H1 (cell line): Measurements from ENCODE around the gene AP2B1. TPM values are rescaled to one million over a fixed set of nuclear protein-coding genes. Genes with fewer than 3 reads are reported as not detected.

Experiments used
- SIN3A ChIP-seq, 2 experiments: IDR thresholded peaks in 1 of 2; conservative IDR thresholded peaks in 1 of 2; 2 replicates each; pipeline ENCODE4 v1.6.1; 2011 to 2012; ENCODE audit warnings: low read length in 2 of 2, improper control_type of control experiment in 1 of 2, low read depth in 1 of 2, mild to moderate bottlenecking in 1 of 2
- SP2 ChIP-seq: IDR thresholded peaks from 2 replicates; pipeline ENCODE4 v1.6.1; 2012; ENCODE audit warnings: mild to moderate bottlenecking, low read length, inconsistent platforms
- TAF7 ChIP-seq: optimal IDR thresholded peaks from 2 replicates; pipeline ENCODE3; 2011; ENCODE audit warnings: low read depth, mild to moderate bottlenecking, inconsistent platforms, low read length, moderate library complexity, borderline replicate concordance
- polyA plus RNA-seq, 7 experiments: library from polyadenylated mRNA; depleted of rRNA in 3 of 7; stranded (reverse) in 5 of 7; unstranded in 2 of 7; fragments of >200 nt in 5 of 7; fragments of 200-250 nt in 2 of 7; gene quantifications; 1 replicate in 5 of 7; 2 replicates in 1 of 7; 4 replicates in 1 of 7; pipeline versions ENCODE4 v1.2.1 to v1.2.3, GENCODE V29; 2011 to 2013; ENCODE audit warnings: missing spikeins in 2 of 7, mixed read lengths in 2 of 7
- total RNA-seq: library from RNA; stranded (reverse); fragmentation: NEBNext Ultra II Directional; extraction: Animal tissue kit (Norgen Biotek cat#: 25700); gene quantifications from 2 replicates; pipeline ENCODE4 v1.2.1, GENCODE V29; 2021
- TF ChIP-seq, protein P1 (sequence below): fragments of 300-600 bp; sonication (generic); IDR thresholded peaks from 2 replicates; pipeline ENCODE4 v1.7.1; 2012; ENCODE audit warnings: low read length, moderate library complexity, mild to moderate bottlenecking, inconsistent platforms; ENCODE audit not compliant: insufficient replicate concordance
- TF ChIP-seq, protein P2 (sequence below): IDR thresholded peaks from 2 replicates; pipeline ENCODE4 v1.6.1; 2012; ENCODE audit warnings: low read length, inconsistent platforms
- TF ChIP-seq, protein P3 (sequence below): IDR thresholded peaks from 2 replicates; pipeline ENCODE4 v1.6.1; 2012; ENCODE audit warnings: inconsistent platforms

AP2B1 gene
- total and polyA plus RNA-seq, 2 of the 8 experiments (the other 6 are each of a cell fraction or from before 2014, with no cell fraction given): 95.5 to 199 TPM

DNA sequence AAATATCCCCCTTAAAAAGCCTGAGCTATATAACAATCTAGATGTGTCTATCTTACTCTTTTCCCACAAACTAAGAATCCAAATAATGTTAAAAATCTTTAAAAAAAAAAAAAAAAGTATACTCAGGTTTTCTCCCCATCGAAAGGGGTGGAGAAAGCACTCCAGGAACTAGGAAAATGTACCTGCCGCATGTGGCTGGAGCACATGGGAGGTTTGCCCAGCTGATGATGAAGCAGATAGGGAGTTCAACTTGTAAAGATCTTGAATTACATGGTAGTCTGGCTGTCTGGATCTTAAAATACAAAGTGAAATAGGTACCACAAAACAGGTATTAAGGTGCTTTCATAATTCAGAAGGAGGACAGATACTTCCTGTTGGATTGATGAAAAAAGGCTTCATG is 17.7 kb upstream of the AP2B1 start (continued):
- TF ChIP-seq, protein P1, sequence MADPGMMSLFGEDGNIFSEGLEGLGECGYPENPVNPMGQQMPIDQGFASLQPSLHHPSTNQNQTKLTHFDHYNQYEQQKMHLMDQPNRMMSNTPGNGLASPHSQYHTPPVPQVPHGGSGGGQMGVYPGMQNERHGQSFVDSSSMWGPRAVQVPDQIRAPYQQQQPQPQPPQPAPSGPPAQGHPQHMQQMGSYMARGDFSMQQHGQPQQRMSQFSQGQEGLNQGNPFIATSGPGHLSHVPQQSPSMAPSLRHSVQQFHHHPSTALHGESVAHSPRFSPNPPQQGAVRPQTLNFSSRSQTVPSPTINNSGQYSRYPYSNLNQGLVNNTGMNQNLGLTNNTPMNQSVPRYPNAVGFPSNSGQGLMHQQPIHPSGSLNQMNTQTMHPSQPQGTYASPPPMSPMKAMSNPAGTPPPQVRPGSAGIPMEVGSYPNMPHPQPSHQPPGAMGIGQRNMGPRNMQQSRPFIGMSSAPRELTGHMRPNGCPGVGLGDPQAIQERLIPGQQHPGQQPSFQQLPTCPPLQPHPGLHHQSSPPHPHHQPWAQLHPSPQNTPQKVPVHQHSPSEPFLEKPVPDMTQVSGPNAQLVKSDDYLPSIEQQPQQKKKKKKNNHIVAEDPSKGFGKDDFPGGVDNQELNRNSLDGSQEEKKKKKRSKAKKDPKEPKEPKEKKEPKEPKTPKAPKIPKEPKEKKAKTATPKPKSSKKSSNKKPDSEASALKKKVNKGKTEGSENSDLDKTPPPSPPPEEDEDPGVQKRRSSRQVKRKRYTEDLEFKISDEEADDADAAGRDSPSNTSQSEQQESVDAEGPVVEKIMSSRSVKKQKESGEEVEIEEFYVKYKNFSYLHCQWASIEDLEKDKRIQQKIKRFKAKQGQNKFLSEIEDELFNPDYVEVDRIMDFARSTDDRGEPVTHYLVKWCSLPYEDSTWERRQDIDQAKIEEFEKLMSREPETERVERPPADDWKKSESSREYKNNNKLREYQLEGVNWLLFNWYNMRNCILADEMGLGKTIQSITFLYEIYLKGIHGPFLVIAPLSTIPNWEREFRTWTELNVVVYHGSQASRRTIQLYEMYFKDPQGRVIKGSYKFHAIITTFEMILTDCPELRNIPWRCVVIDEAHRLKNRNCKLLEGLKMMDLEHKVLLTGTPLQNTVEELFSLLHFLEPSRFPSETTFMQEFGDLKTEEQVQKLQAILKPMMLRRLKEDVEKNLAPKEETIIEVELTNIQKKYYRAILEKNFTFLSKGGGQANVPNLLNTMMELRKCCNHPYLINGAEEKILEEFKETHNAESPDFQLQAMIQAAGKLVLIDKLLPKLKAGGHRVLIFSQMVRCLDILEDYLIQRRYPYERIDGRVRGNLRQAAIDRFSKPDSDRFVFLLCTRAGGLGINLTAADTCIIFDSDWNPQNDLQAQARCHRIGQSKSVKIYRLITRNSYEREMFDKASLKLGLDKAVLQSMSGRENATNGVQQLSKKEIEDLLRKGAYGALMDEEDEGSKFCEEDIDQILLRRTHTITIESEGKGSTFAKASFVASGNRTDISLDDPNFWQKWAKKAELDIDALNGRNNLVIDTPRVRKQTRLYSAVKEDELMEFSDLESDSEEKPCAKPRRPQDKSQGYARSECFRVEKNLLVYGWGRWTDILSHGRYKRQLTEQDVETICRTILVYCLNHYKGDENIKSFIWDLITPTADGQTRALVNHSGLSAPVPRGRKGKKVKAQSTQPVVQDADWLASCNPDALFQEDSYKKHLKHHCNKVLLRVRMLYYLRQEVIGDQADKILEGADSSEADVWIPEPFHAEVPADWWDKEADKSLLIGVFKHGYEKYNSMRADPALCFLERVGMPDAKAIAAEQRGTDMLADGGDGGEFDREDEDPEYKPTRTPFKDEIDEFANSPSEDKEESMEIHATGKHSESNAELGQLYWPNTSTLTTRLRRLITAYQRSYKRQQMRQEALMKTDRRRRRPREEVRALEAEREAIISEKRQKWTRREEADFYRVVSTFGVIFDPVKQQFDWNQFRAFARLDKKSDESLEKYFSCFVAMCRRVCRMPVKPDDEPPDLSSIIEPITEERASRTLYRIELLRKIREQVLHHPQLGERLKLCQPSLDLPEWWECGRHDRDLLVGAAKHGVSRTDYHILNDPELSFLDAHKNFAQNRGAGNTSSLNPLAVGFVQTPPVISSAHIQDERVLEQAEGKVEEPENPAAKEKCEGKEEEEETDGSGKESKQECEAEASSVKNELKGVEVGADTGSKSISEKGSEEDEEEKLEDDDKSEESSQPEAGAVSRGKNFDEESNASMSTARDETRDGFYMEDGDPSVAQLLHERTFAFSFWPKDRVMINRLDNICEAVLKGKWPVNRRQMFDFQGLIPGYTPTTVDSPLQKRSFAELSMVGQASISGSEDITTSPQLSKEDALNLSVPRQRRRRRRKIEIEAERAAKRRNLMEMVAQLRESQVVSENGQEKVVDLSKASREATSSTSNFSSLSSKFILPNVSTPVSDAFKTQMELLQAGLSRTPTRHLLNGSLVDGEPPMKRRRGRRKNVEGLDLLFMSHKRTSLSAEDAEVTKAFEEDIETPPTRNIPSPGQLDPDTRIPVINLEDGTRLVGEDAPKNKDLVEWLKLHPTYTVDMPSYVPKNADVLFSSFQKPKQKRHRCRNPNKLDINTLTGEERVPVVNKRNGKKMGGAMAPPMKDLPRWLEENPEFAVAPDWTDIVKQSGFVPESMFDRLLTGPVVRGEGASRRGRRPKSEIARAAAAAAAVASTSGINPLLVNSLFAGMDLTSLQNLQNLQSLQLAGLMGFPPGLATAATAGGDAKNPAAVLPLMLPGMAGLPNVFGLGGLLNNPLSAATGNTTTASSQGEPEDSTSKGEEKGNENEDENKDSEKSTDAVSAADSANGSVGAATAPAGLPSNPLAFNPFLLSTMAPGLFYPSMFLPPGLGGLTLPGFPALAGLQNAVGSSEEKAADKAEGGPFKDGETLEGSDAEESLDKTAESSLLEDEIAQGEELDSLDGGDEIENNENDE: no peak
- TF ChIP-seq TAF7: no peak
- TF ChIP-seq, protein P2, sequence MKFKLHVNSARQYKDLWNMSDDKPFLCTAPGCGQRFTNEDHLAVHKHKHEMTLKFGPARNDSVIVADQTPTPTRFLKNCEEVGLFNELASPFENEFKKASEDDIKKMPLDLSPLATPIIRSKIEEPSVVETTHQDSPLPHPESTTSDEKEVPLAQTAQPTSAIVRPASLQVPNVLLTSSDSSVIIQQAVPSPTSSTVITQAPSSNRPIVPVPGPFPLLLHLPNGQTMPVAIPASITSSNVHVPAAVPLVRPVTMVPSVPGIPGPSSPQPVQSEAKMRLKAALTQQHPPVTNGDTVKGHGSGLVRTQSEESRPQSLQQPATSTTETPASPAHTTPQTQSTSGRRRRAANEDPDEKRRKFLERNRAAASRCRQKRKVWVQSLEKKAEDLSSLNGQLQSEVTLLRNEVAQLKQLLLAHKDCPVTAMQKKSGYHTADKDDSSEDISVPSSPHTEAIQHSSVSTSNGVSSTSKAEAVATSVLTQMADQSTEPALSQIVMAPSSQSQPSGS: no peak
- no peak for TF ChIP-seq SIN3A (conservative IDR thresholded peaks at IDR 0.05 in 1 of 2, IDR thresholded peaks at IDR 0.05 in 1 of 2; ENCODE audit: low read depth in 1 of 2, low read length in 2 of 2)
- no peak for TF ChIP-seq SP2
- TF ChIP-seq, protein P3, sequence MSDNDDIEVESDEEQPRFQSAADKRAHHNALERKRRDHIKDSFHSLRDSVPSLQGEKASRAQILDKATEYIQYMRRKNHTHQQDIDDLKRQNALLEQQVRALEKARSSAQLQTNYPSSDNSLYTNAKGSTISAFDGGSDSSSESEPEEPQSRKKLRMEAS: no peak
- TF ChIP-seq, all 59 proteins: peak for 0
